K562 (cell line): Measurements from ENCODE around the gene SETD1B. TPM values are rescaled to one million over a fixed set of nuclear protein-coding genes. Genes with fewer than 3 reads are reported as not detected.

Source experiments
- ATAC-seq: fragments of 200-7000 bp; cut with Tn5 transposase; 3 replicates; pipeline ENCODE4 v1.9.1; 2020; ENCODE audit warnings: moderate library complexity
- BruUV-seq: library from RNA; stranded (reverse); fragments of 400-500 nt; replicated peaks from 2 replicates; lab custom pipeline; 2021; lab: Mats Ljungman, UMichigan
- CTCF ChIA-PET: fragments of 300-600 bp; formaldehyde crosslinking; extraction: SDS; loops from one replicate; lab custom pipeline; 2021; ENCODE audit warnings: low intra/inter-chr PET ratio; lab: Yijun Ruan, JAX
- POLR2A ChIA-PET: fragments of 300-600, 350-650 bp; sonication (Branson Sonifier 250); formaldehyde crosslinking; extraction: SDS; loops from one replicate; lab custom pipeline; 2021; ENCODE audit warnings: antibody characterized with exemption, inconsistent platforms; lab: Yijun Ruan, JAX
- DNase-seq, 4 experiments: peaks; one replicate each; pipeline versions ENCODE4 v3.0.0 to v3.0.0-alpha.2; 2011 to 2018; ENCODE audit warnings: low spot score in 3 of 4, mixed read lengths in 3 of 4; ENCODE audit errors: extremely low read depth in 1 of 4
- FAIRE-seq: peaks from 2 replicates; lab custom pipeline; 2011; peaks lifted over from hg19 to GRCh38; lab: Jason Lieb, UNC
- H2AFZ ChIP-seq: 2 replicates; pipeline ENCODE4 v1.6.0; 2011; ENCODE audit warnings: low read depth, low read length, control low read depth, inconsistent platforms
- H3K27ac ChIP-seq: fragments of 200-600 bp; 3 replicates; pipeline ENCODE4 v1.8.0; 2011; ENCODE audit warnings: low read depth, mild to moderate bottlenecking, control low read depth, inconsistent platforms, low read length, moderate library complexity, mixed read lengths; ENCODE audit errors: extremely low read depth
- H3K27me3 ChIP-seq, 2 experiments: fragments of 300-600 bp in 1 of 2; 2 replicates in 1 of 2; 3 replicates in 1 of 2; pipeline versions ENCODE4 v1.6.0 to v1.8.0; 2011; ENCODE audit warnings: inconsistent platforms in 2 of 2, low read length in 2 of 2, mild to moderate bottlenecking in 1 of 2, mixed read lengths in 1 of 2, moderate library complexity in 1 of 2; ENCODE audit not compliant: control insufficient read depth in 2 of 2, insufficient read depth in 2 of 2
- H3K36me3 ChIP-seq: fragments of 300-600 bp; 3 replicates; pipeline ENCODE4 v1.8.0; 2011; ENCODE audit warnings: mild to moderate bottlenecking, low read length, inconsistent platforms; ENCODE audit not compliant: control insufficient read depth, insufficient read depth
- H3K4me1 ChIP-seq, 2 experiments: fragments of 200-600 bp in 1 of 2; replicated peaks in 1 of 2; 2 replicates in 1 of 2; 3 replicates in 1 of 2; pipeline versions ENCODE4 v1.5.1 to v1.8.0; 2011; ENCODE audit warnings: inconsistent platforms in 2 of 2, low read length in 2 of 2, mild to moderate bottlenecking in 1 of 2, mixed read lengths in 1 of 2, moderate library complexity in 1 of 2; ENCODE audit not compliant: control insufficient read depth in 2 of 2, insufficient read depth in 2 of 2
- H3K4me2 ChIP-seq: 2 replicates; pipeline ENCODE4 v1.6.1; 2011; ENCODE audit warnings: low read length, control low read depth, inconsistent platforms, mixed read lengths; ENCODE audit not compliant: insufficient read depth
- H3K4me3 ChIP-seq: fragments of 200-600 bp; sonication (generic), shearing (Covaris generic); 2 replicates; pipeline ENCODE4 v1.5.1; 2016; ENCODE audit warnings: control low read depth, inconsistent platforms
- H3K79me2 ChIP-seq: fragments of 200-600 bp; 3 replicates; pipeline ENCODE4 v1.8.0; 2011; ENCODE audit warnings: low read length, inconsistent platforms; ENCODE audit not compliant: control insufficient read depth, insufficient read depth
- H3K9ac ChIP-seq, 2 experiments: 2 replicates each; pipeline versions ENCODE4 v1.6.0 to v1.6.1; 2011; ENCODE audit warnings: low read depth in 2 of 2, low read length in 2 of 2, control low read depth in 1 of 2, inconsistent platforms in 1 of 2, mild to moderate bottlenecking in 1 of 2, mixed read lengths in 1 of 2; ENCODE audit not compliant: insufficient read depth in 1 of 2
- H3K9me1 ChIP-seq: one replicate; pipeline ENCODE4 v1.6.0; 2011; ENCODE audit warnings: inconsistent platforms, mild to moderate bottlenecking, low read length, moderate library complexity; ENCODE audit not compliant: control insufficient read depth, insufficient read depth
- H3K9me3 ChIP-seq: replicated peaks from 2 replicates; pipeline ENCODE4 v1.5.1; 2011; ENCODE audit warnings: low read depth, low read length, inconsistent platforms; ENCODE audit not compliant: control insufficient read depth, insufficient read depth
- H4K20me1 ChIP-seq: replicated peaks from 2 replicates; pipeline ENCODE4 v1.6.1; 2011; ENCODE audit warnings: low read length, inconsistent platforms, mixed read lengths; ENCODE audit not compliant: control insufficient read depth, insufficient read depth
- ATF7 ChIP-seq: fragments of 450-650 bp; IDR thresholded peaks from 2 replicates; pipeline ENCODE4 v1.7.1; 2014; ENCODE audit warnings: mild to moderate bottlenecking, moderate library complexity
- CHD1 ChIP-seq: fragments of 200-600 bp; sonication (generic); IDR thresholded peaks from one replicate; pipeline ENCODE4 v1.6.1; 2012; ENCODE audit warnings: mild to moderate bottlenecking, moderate library complexity, low read length, inconsistent platforms
- KDM1A ChIP-seq, 2 experiments: fragments of 450-650 bp; IDR thresholded peaks; 2 replicates each; pipeline ENCODE4 v1.6.1; 2016; ENCODE audit warnings: mild to moderate bottlenecking in 2 of 2
- NEUROD1 ChIP-seq: fragments of 150-350 bp; IDR thresholded peaks from 2 replicates; pipeline ENCODE4 v1.6.1; 2014; ENCODE audit warnings: borderline replicate concordance, low read length, low read depth; ENCODE audit not compliant: partially characterized antibody
- RBBP5 ChIP-seq: fragments of 200-600 bp; sonication (generic); IDR thresholded peaks from 2 replicates; pipeline ENCODE4 v1.6.1; 2012; ENCODE audit warnings: borderline replicate concordance, mild to moderate bottlenecking, low read length, control low read depth, inconsistent platforms; ENCODE audit not compliant: insufficient read depth, poor library complexity, severe bottlenecking
- ZNF263 ChIP-seq: sonication (generic); formaldehyde crosslinking; IDR thresholded peaks from 2 replicates; pipeline ENCODE4 v1.8.0; 2022; ENCODE audit warnings: mild to moderate bottlenecking, missing genetic modification reagents, borderline replicate concordance
- WGBS: fragments of 100-300 bp; shearing (Covaris generic); methylation state at CpG from one replicate; pipeline ENCODE4 v1.1.6; 2016; ENCODE audit warnings: low coverage, mixed read lengths; ENCODE audit not compliant: insufficient coverage; ENCODE audit errors: missing lambda C conversion rate; 5-methylcytosine and 5-hydroxymethylcytosine counted together
- in situ Hi-C: fragments of 300-500 bp; cut with MboI; formaldehyde crosslinking; loops from 4 replicates; pipeline ENCODE4 v1.15.0; 2018; ENCODE audit warnings: inconsistent platforms, mixed read lengths
- intact Hi-C: fragments of 100-400 bp; cut with micrococcal nuclease; formaldehyde crosslinking; loops from 2 replicates; pipeline ENCODE4 v1.14.2; 2022
- polyA plus RNA-seq, 8 experiments: library from polyadenylated mRNA; depleted of rRNA in 4 of 8; stranded (reverse) in 5 of 8; unstranded in 3 of 8; fragments of >200 nt; fragmentation: Nextera tagmentation in 2 of 8; fragmentation: Illumina TruSeq in 1 of 8; extraction: Ambion mirVana in 2 of 8; extraction: Trizol in 1 of 8; gene quantifications; 2 replicates each; pipeline versions ENCODE4 v1.2.1 to v1.2.3, GENCODE V29; 2011 to 2014; ENCODE audit warnings: inconsistent platforms in 1 of 8, missing spikeins in 1 of 8
- total RNA-seq, 7 experiments: library from RNA; depleted of rRNA in 6 of 7; stranded (reverse); fragments of >200 nt in 6 of 7; fragmentation: Illumina TruSeq in 2 of 7; extraction: Trizol in 2 of 7; gene quantifications; 2 replicates each; pipeline versions ENCODE4 v1.2.1 to v1.2.3, GENCODE V29; 2011 to 2021; ENCODE audit warnings: low replicate concordance in 1 of 7
- TF ChIP-seq, protein P1 (sequence below), 2 experiments: IDR thresholded peaks; 2 replicates each; pipeline ENCODE4 v1.6.1; 2012; ENCODE audit warnings: improper control_type of control experiment in 2 of 2, low read depth in 2 of 2, low read length in 2 of 2, borderline replicate concordance in 1 of 2
- TF ChIP-seq, protein P2 (sequence below), 3 experiments: fragments of 200-800 bp in 1 of 3; sonication (Bioruptor generic) in 1 of 3; sonication (generic) in 1 of 3; formaldehyde crosslinking in 1 of 3; IDR thresholded peaks; 2 replicates each; pipeline versions ENCODE4 v1.6.1 to v1.8.0; 2016 to 2022; ENCODE audit warnings: mild to moderate bottlenecking in 2 of 3, missing compliant biosample characterization in 2 of 3, missing genetic modification characterization in 2 of 3, missing genetic modification reagents in 1 of 3

SETD1B gene
- total and polyA plus RNA-seq, 9 of the 15 experiments (the other 6 are each of a cell fraction or from before 2014, with no cell fraction given), result 0.48 to 26.6 (median 2.3) TPM

DNA sequence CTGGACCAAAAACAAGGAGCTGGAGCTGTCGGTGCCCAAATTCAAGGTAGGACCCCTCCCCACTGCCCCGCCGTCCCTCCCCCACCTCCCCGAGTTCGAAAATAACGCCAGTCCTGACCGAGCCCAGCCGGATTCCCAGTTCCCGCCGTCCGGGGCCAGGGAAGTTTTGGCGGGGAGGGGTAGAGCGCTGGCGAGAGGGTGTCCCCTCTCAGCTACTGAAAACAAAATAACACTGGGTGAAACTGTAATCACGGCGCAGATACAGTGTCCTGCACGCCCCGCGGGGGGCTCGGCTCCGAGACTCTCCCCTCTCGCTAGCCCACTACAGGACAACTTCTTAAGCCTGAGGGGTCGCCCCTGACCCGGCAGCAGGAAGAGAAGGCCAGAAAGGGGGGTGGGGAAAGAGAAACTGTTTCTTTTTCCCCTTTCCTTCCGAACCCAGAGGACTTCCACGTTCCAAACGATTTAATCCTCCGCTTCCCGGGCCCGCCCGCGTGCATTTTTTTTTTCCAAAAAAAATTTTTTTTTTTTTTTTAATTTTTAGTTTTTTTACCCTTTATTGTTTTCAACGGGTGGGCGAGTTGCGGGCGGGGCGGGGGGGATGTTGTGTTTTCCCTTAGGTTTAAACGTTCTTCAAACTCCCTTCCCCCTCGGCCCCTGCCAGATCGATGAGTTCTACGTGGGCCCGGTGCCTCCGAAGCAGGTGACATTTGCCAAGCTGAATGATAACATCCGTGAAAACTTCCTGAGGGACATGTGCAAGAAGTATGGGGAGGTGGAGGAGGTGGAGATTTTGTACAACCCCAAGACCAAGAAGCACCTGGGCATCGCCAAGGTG lies 1.6 kb downstream of the SETD1B start:
- BruUV-seq, result no TSS peak
- Histone ChIP-seq H2AFZ (peak overlapping the region; percentile 56), H3K27ac (peak overlapping the region; percentile 99), H3K27me3 (no peaks in the 10 kb centered on the region), H3K36me3 (peaks cover 46% of the 10 kb centered on the region), H3K9me3 (no peaks in the 10 kb centered on the region), H3K9ac (peak overlapping the region; percentile 79 to 92), H3K4me2 (peak overlapping the region; percentile 93), H3K9me1 (no peaks in the 10 kb centered on the region), H3K4me3 (peak overlapping the region; percentile 80), H3K79me2 (peaks cover 83% of the 10 kb centered on the region), H4K20me1 (0 out of 2 replicates have a peak, but pooled peaks cover 3% of the 10 kb centered on the region), H3K4me1 (peaks cover 9 to 56% of the 10 kb centered on the region in 2 experiments; a peak in 4 of 5 replicates)
- no peak for ATAC-seq
- CTCF ChIA-PET, result no interaction called here
- TF ChIP-seq, protein P1, sequence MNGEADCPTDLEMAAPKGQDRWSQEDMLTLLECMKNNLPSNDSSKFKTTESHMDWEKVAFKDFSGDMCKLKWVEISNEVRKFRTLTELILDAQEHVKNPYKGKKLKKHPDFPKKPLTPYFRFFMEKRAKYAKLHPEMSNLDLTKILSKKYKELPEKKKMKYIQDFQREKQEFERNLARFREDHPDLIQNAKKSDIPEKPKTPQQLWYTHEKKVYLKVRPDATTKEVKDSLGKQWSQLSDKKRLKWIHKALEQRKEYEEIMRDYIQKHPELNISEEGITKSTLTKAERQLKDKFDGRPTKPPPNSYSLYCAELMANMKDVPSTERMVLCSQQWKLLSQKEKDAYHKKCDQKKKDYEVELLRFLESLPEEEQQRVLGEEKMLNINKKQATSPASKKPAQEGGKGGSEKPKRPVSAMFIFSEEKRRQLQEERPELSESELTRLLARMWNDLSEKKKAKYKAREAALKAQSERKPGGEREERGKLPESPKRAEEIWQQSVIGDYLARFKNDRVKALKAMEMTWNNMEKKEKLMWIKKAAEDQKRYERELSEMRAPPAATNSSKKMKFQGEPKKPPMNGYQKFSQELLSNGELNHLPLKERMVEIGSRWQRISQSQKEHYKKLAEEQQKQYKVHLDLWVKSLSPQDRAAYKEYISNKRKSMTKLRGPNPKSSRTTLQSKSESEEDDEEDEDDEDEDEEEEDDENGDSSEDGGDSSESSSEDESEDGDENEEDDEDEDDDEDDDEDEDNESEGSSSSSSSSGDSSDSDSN (IDR thresholded peaks at IDR 0.05; ENCODE audit: borderline replicate concordance in 1 of 2, low read depth in 2 of 2, low read length in 2 of 2), result peak; percentile 39 to 45; a peak in 1 of 4 replicates
- no peak for TF ChIP-seq ATF7
- TF ChIP-seq RBBP5, result peak; percentile 21
- peak; percentile 22 for TF ChIP-seq CHD1
- no peak for TF ChIP-seq NEUROD1
- TF ChIP-seq, protein P2, sequence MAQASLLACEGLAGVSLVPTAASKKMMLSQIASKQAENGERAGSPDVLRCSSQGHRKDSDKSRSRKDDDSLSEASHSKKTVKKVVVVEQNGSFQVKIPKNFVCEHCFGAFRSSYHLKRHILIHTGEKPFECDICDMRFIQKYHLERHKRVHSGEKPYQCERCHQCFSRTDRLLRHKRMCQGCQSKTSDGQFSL (CRISPR knock-in tag; IDR thresholded peaks at IDR 0.05), result no peak
- TF ChIP-seq, protein P2 (tag; IDR thresholded peaks at IDR 0.05), result peak in 1 of 2 experiments; percentile 28; a peak in 1 of 4 replicates
- peak in 1 of 2 experiments; percentile 38; a peak in 1 of 4 replicates for TF ChIP-seq KDM1A (IDR thresholded peaks at IDR 0.05)
- peak; percentile 4; the same call in 1 of the 2 replicates for TF ChIP-seq ZNF263 (CRISPR knock-in tag)
- intact Hi-C loops, result no loop called here
- in situ Hi-C loops, result no loop called here
- FAIRE-seq, result no peak
- DNase-seq, result no peak
- 2% methylated on average over 30 of the region's 45 CpGs for WGBS
- POLR2A ChIA-PET, result interaction anchor here (0.7 to 12.1 kb wide), 4 partner anchors 9 to 147 kb away, joined by 3 to 194 read pairs (median 4); partner anchors contain the start of gene RHOF
